Stimulated activated CD8-positive, alpha-beta memory T cell treated with anti-CD3 and anti-CD28 coated beads, Interleukin-12 subunit alpha, Interleukin-12 subunit beta, amount 100 ng/mL, for 24 hours (primary cell): Measurements from ENCODE around the gene SPAG7.
"Not testable (repeated sequence)": the region's sequence is repeated elsewhere in the genome, so short reads cannot be mapped to it uniquely, and the experiment has no call there.

ENCODE experiments used
- DNase-seq: peaks from one replicate; pipeline ENCODE4 v3.0.0-alpha.2; 2020; ENCODE audit errors: extremely low read depth

SPAG7 gene

DNA sequence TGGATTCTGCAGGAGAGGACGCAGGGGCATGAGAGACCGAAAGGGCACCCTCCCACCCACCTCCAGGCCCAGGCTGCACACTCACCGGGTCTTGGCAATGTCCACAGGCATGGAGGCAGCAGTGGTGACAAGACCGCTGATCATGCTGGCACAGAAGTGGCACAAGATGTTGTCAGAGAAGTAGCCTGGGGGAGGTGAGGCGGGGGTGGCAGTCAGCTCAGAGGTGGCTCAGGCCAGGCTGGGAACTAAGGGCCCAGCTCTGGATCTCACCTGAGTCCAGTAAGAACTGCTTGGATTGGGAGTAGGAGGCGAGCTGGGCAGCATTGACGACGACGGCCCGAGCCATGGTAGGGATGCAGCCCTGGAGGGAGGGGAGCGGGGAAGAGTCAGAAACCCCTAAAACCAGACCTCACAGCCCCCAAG, 29.5 kb downstream of the SPAG7 start:
- DNase-seq: no peak

DNA sequence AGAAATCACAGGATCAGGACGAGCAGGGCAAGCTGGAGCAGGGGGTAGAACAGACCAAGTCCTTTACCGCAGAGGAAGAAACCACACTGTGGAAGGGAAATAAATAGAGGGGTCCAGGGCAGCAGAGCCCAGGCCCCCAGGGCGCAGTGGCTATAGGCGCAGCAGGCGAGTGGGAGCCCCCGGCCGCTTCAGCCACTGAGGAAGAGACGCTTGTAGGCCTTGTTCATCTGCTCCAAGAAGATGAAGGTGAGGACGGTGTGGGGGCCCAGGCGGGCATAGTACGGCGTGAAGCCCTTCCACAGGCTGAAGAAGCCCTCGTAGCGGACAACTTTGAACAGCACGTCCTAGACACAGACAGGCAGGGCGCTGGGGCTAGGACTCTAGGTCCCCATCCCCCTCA, 30.1 kb downstream of the SPAG7 start:
- no peak for DNase-seq

DNA sequence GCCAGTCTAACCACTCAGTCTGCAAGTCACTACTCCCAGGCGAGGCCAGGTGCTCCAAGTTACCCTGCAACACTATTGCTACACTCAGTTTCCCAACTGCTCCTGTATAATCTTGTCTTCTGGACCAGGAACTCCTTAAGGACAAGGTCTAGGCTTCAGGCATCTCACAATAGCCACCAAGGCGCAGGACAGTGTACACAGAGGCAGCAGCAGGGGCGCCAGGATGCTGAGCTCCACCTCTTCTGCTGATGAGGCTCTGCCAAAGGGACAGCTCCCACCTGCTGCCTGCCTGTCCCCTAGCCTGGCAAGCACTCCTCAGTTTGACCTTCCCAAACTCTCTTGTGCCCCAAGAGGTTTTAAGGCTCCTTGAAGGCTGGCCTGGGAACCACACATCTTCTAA, 31.2 kb downstream of the SPAG7 start:
- no peak for DNase-seq

GRCh38 chr17:4935650-4936049, 32.0 kb downstream of the SPAG7 start:
- no peak for DNase-seq

GRCh38 chr17:4934173-4934979, 33.2 kb downstream of the SPAG7 start:
- DNase-seq: no peak

DNA sequence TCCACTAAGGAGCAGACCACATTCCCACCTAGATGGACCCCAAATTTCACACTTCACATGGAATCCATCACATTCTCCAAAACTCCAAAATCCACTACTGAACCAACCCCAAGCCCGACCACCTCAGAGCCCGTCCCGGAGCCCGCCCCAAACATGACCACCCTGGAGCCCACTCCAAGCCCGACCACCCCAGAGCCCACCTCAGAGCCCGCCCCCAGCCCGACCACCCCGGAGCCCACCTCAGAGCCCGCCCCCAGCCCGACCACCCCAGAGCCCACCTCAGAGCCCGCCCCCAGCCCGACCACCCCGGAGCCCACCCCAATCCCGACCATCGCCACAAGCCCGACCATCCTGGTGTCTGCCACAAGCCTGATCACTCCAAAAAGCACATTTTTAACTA, 34.0 kb downstream of the SPAG7 start:
- DNase-seq: no peak

DNA sequence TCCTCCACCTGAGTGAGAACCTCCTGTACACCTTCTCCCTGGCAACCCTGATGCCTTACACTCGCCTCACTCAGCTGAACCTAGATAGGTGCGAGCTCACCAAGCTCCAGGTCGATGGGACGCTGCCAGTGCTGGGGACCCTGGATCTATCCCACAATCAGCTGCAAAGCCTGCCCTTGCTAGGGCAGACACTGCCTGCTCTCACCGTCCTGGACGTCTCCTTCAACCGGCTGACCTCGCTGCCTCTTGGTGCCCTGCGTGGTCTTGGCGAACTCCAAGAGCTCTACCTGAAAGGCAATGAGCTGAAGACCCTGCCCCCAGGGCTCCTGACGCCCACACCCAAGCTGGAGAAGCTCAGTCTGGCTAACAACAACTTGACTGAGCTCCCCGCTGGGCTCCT, 34.9 kb downstream of the SPAG7 start:
- DNase-seq: no peak

- DNase-seq: no peak
Measured at GRCh38 chr17:4931963-4932362, 35.7 kb downstream of the SPAG7 start, which contains the start of gene GP1BA. Gene GP1BA, plus strand, starts transcription at chr17:4932277. Its CDS starts 328 bp downstream, at chr17:4932605.

DNA sequence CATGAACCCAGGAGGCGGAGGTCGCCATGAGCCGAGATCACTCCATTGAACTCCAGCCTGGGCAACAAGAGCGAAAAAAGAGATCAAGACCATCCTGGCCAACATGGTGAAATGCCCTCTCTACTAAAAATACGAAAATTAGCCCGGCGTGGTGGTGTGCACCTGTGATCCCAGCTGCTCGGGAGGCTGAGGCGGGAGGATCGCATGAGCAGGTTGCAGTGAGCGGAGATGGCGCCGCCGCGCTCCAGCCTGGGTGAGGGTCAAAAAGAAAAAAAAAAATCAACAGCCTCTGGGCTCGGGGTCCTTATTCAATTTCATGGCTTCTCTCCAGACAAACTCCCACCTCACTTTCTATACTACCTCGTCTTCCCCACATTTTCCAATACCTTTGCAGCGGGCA, 38.7 kb downstream of the SPAG7 start:
- no peak for DNase-seq

GRCh38 chr17:4926577-4927335, 40.9 kb downstream of the SPAG7 start:
- DNase-seq: not testable (repeated sequence)

DNA sequence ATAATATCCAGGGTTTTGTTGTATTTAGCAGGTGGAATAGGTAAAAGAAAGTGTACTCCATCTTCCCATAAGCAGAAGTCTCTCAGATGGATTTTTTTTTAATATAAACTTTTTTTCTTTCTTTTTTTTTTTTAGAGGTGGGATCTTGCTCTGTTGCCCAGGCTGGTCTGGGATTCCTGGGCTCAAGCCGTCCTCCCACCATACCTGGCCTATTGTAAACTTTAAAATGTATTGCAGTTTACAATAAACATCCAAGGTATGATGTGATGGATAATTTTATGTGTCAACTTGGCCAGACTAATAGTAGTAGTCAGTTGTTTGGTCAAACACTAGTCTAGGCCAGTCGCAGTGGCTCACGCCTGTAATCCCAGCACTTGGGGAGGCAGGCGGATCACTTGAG, 46.3 kb downstream of the SPAG7 start:
- no peak for DNase-seq

DNA sequence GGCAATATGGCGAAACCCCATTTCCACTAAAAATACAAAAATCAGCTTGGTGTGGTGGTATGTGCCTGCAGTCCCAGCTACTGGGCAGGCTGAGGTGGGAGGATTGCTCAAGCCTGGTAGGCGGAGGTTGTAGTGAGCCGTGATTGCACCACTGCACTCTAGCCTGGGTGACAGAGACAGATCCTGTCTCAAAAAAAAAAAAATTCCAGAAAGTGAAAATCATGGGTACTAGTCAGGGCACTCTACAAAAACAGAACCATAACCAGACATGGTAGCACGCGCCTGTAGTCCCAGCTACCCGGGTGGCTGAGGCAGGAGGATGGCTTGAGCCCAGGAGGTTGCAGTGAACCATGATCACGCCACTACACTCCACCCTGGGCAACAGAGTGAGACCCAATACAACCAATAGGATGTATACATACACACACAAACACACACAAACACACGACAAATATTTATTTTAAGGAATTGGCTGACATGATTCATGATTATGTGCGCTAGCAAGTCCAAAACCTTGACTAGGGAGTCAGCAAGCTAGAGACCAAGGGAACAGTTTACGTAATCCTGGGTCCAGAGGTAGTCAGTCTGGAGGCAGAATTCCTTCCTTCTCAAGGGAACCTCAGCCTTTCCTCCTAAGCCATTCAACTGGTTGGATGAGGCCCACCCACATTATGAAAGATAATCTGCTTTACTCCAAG, 47.1 kb downstream of the SPAG7 start:
- DNase-seq: no peak

DNA sequence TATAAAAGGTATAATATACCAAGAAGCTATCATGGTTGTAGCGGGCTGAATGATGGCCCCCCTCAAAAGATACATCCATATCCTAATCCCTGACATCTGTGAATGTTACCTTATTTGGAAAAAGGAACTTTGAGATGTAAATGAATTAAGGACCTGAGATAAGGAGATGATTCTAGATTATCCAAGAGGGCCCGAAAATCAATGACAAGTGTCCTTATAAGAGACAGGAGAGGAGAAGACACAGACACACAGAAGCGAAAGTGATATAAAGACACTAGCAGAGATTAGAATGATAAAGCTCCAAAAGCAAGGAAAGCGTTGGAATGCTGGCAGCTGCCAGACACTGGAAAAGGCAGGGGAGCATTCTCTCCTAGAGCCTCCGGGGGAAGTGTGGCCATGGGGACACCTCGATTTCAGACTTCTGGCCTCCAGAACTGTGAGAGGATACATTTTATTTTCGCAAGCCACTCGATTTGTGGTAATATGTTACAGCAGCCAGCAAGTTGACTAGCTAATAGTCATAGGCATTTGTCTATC, 48.0 kb downstream of the SPAG7 start:
- DNase-seq: no peak

- DNase-seq: not testable (repeated sequence)
Measured at GRCh38 chr17:4914551-4914950, 53.1 kb downstream of the SPAG7 start.

- no peak for DNase-seq
Measured at GRCh38 chr17:4913994-4914393, 53.6 kb downstream of the SPAG7 start.
